Measurements from ENCODE around the gene ZNRD2.
"Not testable (repeated sequence)": the region's sequence is repeated elsewhere in the genome, so short reads cannot be mapped to it uniquely, and the experiment has no call there.

The ZNRD2 gene, protein sequence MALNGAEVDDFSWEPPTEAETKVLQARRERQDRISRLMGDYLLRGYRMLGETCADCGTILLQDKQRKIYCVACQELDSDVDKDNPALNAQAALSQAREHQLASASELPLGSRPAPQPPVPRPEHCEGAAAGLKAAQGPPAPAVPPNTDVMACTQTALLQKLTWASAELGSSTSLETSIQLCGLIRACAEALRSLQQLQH

DNA sequence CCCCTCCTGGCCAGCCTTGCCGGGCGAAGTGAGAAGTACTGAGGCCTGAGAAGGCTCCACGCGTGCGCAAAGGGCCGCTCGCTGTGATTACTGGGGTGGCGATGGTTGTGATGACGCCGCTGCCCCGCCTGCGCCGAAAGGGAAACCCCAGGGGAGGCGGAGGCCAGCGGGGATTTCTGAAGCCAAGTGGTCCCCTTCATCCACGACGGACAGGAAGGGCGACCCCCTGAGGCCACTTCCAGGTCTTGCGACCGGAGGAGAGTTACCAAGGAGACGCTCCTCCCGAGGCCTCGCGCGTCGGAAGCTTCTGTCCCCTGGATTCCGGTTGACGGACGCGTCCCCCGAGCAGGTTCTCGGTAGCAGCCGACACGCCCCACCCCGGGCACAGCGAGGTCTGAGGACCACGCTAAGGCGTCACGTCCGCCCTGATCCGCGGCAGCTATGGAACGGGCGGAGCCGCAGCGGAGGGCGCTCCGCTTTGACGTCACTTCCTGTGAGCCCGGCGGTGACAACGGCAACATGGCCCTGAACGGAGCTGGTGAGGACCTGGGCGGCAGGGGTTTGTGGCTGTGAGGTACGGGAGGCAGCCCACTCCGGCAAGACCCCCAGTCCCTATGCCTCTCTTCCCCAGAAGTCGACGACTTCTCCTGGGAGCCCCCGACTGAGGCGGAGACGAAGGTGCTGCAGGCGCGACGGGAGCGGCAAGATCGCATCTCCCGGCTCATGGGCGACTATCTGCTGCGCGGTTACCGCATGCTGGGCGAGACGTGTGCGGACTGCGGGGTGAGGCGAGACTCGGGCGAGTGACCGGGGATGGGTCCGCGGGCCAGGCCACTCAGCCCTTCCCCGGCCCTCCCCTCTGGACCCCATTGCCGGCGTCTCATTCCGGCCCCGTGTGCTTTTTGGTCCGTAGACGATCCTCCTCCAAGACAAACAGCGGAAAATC lies at the start of gene ZNRD2:
Gene ZNRD2, plus strand, starts transcription at position 505 of the 946 bp plus-strand sequence. Its CDS starts 15 bp downstream, at position 520.
- DNase-seq = peak; percentile 99

DNA sequence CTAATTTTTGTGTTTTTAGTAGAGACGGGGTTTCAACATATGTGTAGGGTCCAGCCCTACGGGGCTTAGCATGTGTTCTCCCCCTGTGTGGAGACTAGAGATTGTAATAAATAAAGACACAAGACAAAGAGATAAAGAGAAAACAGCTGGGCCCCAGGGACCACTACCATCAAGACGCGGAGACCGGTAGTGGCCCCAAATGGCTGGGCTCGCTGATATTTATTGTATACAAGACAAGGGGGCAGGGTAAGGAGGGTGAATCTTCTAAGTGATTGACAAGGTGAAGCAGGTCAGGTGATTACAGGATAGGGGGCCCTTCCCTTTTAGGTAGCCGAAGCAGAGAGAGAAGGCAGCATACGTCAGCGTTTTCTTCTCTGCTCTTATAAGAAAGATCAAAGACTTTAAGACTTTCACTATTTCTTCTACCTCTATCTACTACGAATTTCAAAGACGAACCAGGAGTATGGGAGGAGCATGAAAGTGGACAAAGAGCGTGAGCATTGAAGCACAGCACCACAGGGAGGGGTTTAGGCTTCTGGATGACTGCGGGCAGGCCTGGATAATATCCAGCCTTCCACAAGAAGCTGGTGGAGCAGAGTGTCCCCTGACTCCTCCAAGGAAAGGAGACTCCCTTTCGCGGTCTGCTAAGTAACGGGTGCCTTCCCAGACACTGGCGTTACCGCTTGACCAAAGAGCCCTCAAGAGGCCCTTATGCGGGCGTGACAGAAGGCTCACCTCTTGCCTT lies 48.3 kb upstream of the ZNRD2 start:
- not testable (repeated sequence) for DNase-seq

DNA sequence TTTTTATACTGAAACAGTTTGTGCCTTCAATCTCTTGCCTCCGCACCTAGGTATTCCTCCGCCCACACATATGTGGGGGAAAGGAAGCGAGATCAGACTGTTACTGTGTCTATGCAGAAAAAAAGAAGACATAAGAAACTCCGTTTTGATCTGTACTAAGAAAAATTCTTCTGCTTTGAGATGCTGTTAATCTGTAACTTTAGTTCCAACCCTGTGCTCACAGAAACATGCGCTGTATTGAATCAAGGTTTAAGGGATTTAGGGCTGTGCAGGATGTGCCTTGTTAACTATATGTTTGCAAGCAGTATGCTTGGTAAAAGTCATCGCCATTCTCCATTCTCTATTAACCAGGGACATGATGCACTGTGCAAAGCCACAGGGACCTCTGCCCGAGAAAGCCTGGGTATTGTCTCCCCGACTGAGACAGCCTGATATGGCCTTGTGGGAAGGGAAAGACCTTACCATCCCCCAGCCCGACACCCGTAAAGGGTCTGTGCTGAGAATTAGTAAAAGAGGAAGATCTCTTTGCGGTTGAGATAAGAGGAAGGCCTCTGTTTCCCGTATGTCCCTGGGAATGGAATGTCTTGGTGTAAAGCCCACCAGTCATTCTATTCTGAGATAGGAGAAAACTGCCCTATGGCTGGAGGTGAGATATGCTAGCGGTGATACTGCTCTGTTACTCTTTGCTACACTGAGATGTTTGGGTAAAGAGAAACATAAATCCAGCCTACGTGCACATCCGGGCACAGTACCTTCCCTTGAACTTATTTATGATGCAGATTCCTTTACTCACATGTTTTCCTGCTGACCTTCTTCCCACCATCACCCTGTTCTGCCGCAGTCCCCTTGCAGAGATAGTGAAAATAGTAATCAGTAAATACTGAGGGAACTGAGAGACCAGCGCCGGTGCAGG lies 47.3 kb upstream of the ZNRD2 start:
- DNase-seq = not testable (repeated sequence)

DNA sequence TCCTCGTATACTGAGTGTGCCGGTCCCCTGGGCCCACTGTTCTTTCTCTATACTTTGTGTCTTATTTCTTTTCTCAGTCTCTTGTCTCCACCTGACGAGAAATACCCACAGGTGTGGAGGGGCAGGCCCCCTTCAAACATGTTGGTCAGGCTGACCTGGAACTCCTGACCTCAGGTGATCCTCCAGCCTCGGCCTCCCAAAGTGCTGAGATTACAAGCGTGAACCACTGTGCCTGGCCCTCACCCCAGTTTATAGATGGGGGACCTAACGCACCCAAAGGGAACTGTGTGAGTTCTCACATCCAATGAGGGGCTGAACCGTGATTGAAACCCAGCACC lies 46.7 kb upstream of the ZNRD2 start:
- not testable (repeated sequence) for DNase-seq

DNA sequence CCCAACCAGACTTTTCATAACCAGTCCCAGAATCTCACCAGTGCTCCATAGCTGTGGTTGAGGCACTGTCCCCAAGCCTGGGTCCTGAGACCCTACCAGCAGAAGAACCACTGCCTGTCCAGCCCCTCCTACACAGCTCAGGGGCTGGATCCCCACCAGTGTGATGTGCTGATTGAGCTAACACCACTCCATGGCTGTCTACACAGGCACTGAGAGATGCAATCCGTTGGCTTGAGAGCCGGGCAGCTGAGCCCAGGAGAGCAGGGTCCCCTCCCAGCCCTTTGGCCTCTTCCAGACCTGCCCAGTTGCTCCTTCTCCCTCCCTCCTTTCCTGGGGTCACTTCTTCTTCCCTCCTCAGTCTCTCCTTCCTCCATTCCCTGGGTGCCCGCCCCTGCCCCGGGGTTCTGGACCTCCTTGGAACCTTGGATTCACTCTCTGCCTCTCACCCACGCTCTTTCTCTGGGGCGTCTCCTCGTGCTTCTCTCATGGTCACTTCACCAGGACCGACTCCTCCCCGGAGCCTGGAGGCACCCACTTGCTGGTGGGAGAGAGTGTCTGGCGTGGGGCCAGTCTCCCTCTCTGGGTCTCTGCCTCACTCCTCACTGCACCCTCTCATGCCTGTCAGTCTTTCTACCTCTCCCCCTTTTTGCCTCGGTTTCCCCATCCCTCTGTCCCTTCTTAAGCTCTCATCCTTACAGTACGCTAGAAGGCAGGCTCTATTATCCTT lies 46.1 kb upstream of the ZNRD2 start:
- no peak for DNase-seq

DNA sequence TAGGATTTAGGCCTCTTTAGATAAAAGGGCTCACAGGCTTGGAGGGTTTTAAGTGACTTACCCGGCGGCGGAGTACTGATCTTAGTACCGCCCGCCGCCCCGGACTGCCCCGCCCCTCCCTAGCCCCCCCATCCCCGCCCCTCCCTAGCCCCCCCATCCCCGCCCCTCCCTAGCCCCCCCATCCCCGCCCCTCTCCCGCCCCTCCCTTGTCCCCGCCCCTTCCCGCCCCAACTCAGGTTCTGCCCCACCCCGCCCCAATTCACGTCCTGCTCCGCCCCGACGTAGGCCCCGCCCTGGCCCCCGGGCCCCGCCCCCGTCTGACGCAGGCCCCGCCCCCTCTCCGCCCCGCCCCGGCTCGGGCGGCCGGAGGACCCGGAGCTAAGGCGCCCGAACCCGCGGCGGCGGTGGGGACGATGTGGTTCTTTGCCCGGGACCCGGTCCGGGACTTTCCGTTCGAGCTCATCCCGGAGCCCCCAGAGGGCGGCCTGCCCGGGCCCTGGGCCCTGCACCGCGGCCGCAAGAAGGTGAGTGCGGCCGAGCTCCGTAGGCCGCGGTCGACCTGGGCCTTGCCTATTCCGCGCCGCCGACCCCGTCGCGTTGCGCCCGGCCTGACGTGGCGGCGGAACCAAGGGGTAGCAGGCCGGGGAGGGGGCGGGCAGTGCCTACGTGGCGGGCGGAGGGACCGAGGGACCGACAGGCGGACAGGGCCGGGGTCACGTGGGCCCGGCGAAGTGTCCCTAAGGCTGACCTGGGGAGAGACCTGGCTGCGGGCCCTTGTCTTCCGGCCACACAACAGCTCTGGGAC lies 45.3 kb upstream of the ZNRD2 start, which contains the start of gene SCYL1:
Gene SCYL1, plus strand, starts transcription at position 343 of the 805 bp plus-strand sequence. Its CDS starts 71 bp downstream, at position 414.
- peak; percentile 78 to 81 for DNase-seq

DNA sequence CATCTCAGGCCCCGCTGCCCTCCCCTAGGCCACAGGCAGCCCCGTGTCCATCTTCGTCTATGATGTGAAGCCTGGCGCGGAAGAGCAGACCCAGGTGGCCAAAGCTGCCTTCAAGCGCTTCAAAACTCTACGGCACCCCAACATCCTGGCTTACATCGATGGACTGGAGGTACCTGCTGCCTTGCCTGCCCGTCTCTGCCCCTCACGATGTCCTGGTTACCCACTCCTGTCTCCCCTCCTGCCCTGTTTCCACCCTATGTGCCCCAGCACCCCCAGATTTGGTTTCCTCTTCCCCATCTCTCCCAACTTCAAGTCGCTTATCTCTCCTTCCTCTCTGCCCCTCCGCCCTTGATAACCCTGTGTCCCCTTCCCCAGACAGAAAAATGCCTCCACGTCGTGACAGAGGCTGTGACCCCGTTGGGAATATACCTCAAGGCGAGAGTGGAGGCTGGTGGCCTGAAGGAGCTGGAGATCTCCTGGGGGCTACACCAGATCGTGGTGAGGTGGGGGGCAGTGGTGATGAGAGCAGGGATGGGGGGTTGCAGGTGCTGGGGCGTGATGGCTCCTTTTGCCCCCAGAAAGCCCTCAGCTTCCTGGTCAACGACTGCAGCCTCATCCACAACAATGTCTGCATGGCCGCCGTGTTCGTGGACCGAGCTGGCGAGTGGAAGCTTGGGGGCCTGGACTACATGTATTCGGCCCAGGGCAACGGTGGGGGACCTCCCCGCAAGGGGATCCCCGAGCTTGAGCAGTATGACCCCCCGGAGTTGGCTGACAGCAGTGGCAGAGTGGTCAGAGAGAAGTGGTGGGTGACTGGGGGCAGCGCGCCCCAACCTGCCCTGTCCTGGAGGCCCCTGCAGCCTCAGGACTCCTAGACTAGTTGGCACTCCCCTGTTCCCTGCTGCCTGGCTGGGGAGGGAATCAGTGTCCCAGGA lies 44.5 kb upstream of the ZNRD2 start:
- no peak for DNase-seq

DNA sequence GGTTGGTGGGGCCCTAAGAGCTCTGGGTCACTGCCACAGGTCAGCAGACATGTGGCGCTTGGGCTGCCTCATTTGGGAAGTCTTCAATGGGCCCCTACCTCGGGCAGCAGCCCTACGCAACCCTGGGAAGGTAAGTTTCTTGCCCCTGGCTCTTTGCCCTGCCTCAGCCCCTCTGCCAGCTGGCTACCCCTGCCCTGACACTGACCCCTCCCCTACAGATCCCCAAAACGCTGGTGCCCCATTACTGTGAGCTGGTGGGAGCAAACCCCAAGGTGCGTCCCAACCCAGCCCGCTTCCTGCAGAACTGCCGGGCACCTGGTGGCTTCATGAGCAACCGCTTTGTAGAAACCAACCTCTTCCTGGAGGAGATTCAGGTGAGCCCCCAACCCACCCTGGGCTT lies 43.5 kb upstream of the ZNRD2 start:
- DNase-seq = no peak

DNA sequence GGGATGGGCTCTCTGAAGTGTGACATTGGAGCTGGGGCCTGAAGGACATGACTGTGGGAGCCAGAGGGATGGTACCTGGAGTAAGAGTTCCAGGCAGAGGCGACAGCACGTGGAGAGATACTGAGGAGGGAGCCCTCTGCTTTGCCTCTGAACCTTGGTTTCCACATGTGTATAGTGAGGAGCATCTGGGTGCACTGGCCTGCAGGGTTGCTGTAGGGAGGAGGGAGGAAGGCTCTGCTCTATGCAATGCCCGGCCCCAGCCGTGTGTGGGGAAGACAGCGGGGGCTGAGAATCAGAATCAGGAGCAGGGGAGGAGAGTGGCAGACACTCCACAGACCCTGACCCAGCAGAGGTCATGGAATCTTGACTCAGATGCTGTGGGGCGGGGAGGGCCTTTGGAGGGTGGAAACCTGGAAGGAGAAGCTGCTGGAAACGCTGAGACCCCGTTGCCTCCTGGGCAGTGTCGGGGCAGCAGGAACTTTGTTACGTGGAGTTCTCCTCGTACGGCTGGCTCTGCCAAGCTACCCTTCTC lies 41.4 kb upstream of the ZNRD2 start:
- DNase-seq = no peak

DNA sequence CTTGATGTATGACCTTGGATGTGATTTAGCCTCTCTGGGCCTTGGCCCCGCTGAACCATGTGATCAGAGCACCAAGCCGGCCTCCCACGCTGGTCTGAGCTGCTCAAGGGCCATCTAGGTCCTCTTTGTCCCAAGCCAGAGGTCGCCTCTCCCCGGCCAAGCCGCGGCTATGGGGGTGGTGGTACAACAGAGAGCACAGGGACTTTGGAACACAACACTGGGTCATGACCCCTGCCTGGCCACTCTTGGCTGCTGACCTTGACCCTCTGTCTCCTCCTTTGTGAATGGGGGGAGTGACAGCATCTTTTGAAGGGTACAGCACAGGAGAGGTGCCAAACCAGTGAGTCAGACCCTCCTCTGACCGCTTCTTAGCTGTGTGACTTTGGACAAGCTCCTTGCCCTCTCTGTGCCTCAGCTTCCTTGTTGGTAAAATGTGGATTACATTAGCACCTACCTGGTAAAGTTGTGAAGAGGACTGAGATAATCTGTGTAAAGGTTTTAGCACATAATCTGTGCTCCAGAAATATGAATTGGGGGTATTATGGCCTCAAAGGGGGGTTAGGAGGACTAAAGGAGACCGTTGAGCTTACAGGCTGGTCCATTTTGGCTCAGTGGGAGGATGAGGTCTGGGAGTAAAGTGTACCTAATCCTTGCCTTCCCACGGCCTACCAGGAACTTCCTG lies 40.7 kb upstream of the ZNRD2 start:
- DNase-seq = no peak

DNA sequence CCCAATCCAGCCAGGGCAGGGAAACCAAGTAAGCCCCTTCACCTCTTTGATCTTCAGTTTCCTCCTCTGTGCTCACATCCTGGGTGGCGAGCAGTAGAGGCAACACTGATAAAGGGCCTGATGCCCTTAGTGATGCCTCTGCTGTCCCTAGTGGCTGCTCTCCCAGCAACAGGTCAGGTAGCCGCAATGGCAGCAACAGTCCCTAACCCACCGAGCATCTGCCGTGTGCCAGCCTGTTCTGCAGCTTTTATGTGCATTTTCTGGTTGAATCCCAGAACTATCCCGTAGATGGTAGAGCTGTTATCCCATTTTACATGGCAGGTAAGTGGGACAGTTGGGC lies 40.1 kb upstream of the ZNRD2 start:
- no peak for DNase-seq

DNA sequence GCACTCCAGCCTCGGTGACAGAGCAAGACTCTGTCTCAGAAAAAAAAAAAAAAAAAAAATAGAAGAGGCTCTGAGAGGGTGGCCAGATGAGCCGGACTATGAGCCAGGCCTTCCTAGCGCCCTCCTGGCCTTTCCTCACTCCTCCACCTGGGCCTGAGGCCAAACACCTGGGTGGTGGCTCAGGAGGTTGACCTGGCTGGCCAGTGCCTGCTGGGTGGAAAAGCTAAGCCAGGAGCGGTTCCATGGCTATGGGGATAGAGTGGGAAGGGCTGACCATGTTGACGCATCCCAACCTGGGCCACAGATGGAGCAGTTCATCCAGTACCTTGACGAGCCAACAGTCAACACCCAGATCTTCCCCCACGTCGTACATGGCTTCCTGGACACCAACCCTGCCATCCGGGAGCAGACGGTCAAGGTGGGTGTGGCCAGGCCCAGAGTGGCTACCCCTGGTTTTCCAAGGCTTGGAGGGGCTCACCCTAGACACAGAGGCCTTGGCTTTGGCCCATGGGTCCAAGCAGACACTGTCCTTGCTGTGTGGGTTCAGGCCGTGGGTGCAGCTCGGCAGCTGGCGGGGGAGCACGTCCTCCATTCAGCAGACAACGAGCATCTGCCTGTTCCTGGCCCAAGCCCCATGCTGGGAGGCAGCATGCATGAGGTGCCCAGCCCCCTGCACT lies 37.8 kb upstream of the ZNRD2 start:
- no peak for DNase-seq

DNA sequence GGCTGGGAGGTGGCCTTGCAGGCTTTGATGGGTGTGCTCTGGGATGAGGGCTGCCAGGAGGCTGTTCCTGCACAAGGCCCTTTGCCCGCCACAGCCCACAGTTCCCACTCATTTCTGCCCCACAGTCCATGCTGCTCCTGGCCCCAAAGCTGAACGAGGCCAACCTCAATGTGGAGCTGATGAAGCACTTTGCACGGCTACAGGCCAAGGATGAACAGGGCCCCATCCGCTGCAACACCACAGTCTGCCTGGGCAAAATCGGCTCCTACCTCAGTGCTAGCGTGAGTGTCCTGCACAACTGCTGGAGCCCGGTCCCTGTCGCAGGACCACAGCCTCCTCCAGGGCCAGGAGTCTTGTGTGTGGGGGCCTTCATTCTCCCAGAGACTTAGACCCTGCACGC lies 35.2 kb upstream of the ZNRD2 start:
- DNase-seq = no peak

DNA sequence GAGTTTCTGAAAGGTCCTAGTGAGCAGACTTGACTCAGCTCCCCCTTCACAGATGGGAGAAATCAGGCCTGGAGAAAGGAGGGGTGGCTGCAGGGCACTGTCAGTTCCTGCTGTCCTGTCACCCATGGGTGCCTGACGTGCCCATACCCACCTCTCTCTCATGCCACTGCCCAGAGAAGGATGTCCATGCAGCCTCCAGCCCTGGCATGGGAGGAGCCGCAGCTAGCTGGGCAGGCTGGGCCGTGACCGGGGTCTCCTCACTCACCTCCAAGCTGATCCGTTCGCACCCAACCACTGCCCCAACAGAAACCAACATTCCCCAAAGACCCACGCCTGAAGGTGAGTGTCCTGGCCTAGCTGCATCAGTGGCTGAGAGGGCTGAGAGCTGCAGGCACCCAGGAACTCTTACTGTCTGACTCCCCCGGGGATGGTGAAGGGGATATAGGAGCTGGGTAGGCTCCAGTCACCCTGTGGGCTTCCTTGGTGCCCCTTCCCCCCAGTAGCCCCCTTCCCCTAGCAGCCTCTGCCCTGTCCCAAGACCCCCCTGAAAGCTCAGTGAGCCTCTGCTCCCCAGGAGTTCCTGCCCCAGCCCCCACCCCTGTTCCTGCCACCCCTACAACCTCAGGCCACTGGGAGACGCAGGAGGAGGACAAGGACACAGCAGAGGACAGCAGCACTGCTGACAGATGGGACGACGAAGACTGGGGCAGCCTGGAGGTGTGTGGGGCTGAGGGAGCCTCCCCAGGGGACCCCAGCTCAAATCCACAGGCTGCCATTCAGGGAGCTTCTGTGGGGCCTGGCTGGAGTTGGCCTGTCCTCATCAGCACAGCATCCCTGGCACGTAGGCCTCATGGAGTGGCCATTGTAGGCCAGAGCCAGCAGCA lies 33.6 kb upstream of the ZNRD2 start:
- DNase-seq = no peak

DNA sequence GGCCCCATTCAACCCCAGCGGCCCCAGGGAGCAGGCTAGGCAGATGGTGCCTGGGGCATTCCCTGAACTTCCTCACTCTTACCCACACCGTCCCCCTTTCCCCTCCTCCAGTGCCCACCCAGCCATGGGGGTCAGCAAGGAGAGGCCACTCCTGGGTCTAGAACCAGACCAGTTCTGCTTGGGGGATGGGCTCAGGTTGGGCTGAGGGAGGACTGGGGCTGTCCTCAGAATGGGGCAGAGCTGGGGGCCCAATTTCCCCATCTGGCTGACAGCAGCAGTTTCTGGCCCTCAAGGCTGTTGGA lies 33.0 kb upstream of the ZNRD2 start:
- DNase-seq = no peak

DNA sequence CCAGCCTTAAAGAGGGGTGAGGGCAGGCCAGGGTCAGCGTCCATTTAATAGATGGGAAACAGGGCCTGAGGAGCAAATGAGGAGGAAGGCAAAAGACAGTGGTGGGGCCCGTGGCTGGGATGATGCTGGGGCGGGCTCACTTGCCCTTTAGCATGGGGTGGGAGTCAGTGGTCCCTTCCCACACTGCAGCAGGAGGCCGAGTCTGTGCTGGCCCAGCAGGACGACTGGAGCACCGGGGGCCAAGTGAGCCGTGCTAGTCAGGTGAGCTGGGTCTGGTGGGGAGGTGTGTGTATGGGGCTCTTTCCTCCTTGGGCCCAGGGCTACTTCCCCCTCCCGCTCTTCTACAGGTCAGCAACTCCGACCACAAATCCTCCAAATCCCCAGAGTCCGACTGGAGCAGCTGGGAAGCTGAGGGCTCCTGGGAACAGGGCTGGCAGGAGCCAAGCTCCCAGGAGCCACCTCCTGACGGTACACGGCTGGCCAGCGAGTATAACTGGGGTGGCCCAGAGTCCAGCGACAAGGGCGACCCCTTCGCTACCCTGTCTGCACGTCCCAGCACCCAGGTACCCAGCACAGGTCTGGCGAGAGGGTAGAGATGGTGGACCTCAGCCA lies 32.6 kb upstream of the ZNRD2 start:
- DNase-seq = no peak

Data from stimulated activated CD4-positive, alpha-beta T cell treated with anti-CD3 and anti-CD28 coated beads, Interleukin-2, amount 100 ng/mL, for 24 hours (primary cell).